ENCODE results near the gene GALNT7.

- TF ChIP-seq CTCF (IDR thresholded peaks at IDR 0.05) (no peak), POLR2A (IDR thresholded peaks at IDR 0.05) (no peak)
Observed at GRCh38 chr4:173277340-173277739, 108.7 kb downstream of the GALNT7 start.
